A673 (cell line): ENCODE results near the gene HECTD4.

ENCODE experiments used
- CTCF ChIP-seq: fragments of 300-800, 200-600 bp; sonication (generic); conservative IDR thresholded peaks from 2 replicates; pipeline ENCODE4 v1.5.1; 2017; ENCODE audit warnings: low read depth, mild to moderate bottlenecking, antibody characterized with exemption, low read length, moderate library complexity, mixed read lengths
- EZH2 ChIP-seq: fragments of 200-600 bp; sonication (generic); IDR thresholded peaks from 2 replicates; pipeline ENCODE4 v1.6.1; 2017; ENCODE audit warnings: borderline replicate concordance, low read depth, mild to moderate bottlenecking, mixed read lengths, antibody characterized with exemption, low read length; ENCODE audit not compliant: poor library complexity, severe bottlenecking

- TF ChIP-seq CTCF (no peak), EZH2 (no peak)
Measured at GRCh38 chr12:112328456-112329124, 53.6 kb downstream of the HECTD4 start.
